HepG2 (cell line): ENCODE results near the gene NDUFS7. TPM values are rescaled to one million over a fixed set of nuclear protein-coding genes. Genes with fewer than 3 reads are reported as not detected.
A peak's percentile ranks its signal among the peaks of the same experiment; 100 is the strongest.

Experiments used
- AKAP8 ChIP-seq: sonication (generic); formaldehyde crosslinking; IDR thresholded peaks from 2 replicates; pipeline ENCODE4 v1.5.1; 2020; ENCODE audit warnings: mild to moderate bottlenecking, missing genetic modification reagents
- BATF2 ChIP-seq: sonication (generic); formaldehyde crosslinking; IDR thresholded peaks from 2 replicates; pipeline ENCODE4 v1.8.0; 2022; ENCODE audit warnings: mild to moderate bottlenecking, missing genetic modification reagents, moderate library complexity
- CHD4 ChIP-seq: fragments of 200-600 bp; sonication (generic); IDR thresholded peaks from 2 replicates; pipeline ENCODE4 v1.7.0; 2017; ENCODE audit warnings: mild to moderate bottlenecking, low read length, borderline replicate concordance
- ESRRA ChIP-seq: sonication (generic); formaldehyde crosslinking; IDR thresholded peaks from 2 replicates; pipeline ENCODE4 v1.5.1; 2020; ENCODE audit warnings: mild to moderate bottlenecking, low read depth, missing genetic modification reagents
- FOXA1 ChIP-seq, 2 experiments: fragments of 450-650 bp in 1 of 2; sonication (generic) in 1 of 2; formaldehyde crosslinking in 1 of 2; IDR thresholded peaks; 2 replicates each; pipeline versions ENCODE4 v1.4.0 to v1.6.1; 2016 to 2020; ENCODE audit warnings: missing genetic modification reagents in 1 of 2
- FOXK2 ChIP-seq: fragments of 450-650 bp; IDR thresholded peaks from 2 replicates; pipeline ENCODE4 v1.6.1; 2016
- HNRNPK ChIP-seq: fragments of 200-400 bp; formaldehyde crosslinking; IDR thresholded peaks from 2 replicates; pipeline ENCODE4 v1.6.1; 2018; ENCODE audit warnings: low read length, low read depth, moderate library complexity, mild to moderate bottlenecking; ENCODE audit not compliant: poor library complexity, severe bottlenecking
- HNRNPL ChIP-seq: fragments of 200-400 bp; formaldehyde crosslinking; IDR thresholded peaks from 2 replicates; pipeline ENCODE4 v1.6.1; 2017; ENCODE audit warnings: mild to moderate bottlenecking, low read depth, low read length
- JUNB ChIP-seq: sonication (generic); formaldehyde crosslinking; IDR thresholded peaks from 2 replicates; pipeline ENCODE4 v1.8.0; 2022; ENCODE audit warnings: missing genetic modification reagents, mild to moderate bottlenecking, borderline replicate concordance
- NR2F6 ChIP-seq, 2 experiments: IDR thresholded peaks; 2 replicates each; pipeline ENCODE4 v1.6.1; 2016; ENCODE audit warnings: antibody characterized with exemption in 1 of 2, mild to moderate bottlenecking in 1 of 2
- PHF5A ChIP-seq: IDR thresholded peaks from one replicate; pipeline ENCODE4 v1.6.1; 2018; ENCODE audit warnings: low read depth, missing genetic modification reagents; ENCODE audit not compliant: unreplicated experiment
- RBM22 ChIP-seq: fragments of 200-400 bp; formaldehyde crosslinking; optimal IDR thresholded peaks from 2 replicates; pipeline ENCODE3; 2017; ENCODE audit warnings: mild to moderate bottlenecking, low read length, moderate library complexity
- RNF2 ChIP-seq: fragments of 450-650 bp; conservative IDR thresholded peaks from 2 replicates; pipeline ENCODE4 v1.6.1; 2016; ENCODE audit warnings: low read depth
- TBX2 ChIP-seq: sonication (generic); formaldehyde crosslinking; IDR thresholded peaks from 2 replicates; pipeline ENCODE4 v1.5.0; 2020; ENCODE audit warnings: missing genetic modification reagents, mild to moderate bottlenecking, borderline replicate concordance
- ZMAT5 ChIP-seq: sonication (generic); formaldehyde crosslinking; IDR thresholded peaks from 2 replicates; pipeline ENCODE4 v1.5.0; 2020; ENCODE audit warnings: mild to moderate bottlenecking, low read depth, missing genetic modification reagents, borderline replicate concordance
- ZNF329 ChIP-seq: sonication (generic); formaldehyde crosslinking; IDR thresholded peaks from 2 replicates; pipeline ENCODE4 v1.9.0; 2021; ENCODE audit warnings: low read depth, mild to moderate bottlenecking, missing genetic modification reagents
- ZNF562 ChIP-seq: sonication (generic); formaldehyde crosslinking; IDR thresholded peaks from 2 replicates; pipeline ENCODE4 v1.8.0; 2022; ENCODE audit warnings: missing genetic modification reagents, borderline replicate concordance
- ZNF572 ChIP-seq: sonication (generic); formaldehyde crosslinking; IDR thresholded peaks from 2 replicates; pipeline ENCODE4 v1.5.1; 2020; ENCODE audit warnings: mild to moderate bottlenecking, missing genetic modification reagents
- ZNF784 ChIP-seq: sonication (generic); formaldehyde crosslinking; IDR thresholded peaks from 2 replicates; pipeline ENCODE4 v1.5.1; 2020; ENCODE audit warnings: missing genetic modification reagents, mild to moderate bottlenecking, borderline replicate concordance
- ZNF83 ChIP-seq: sonication (generic); formaldehyde crosslinking; IDR thresholded peaks from 2 replicates; pipeline ENCODE4 v1.4.0; 2020; ENCODE audit warnings: missing genetic modification reagents, mild to moderate bottlenecking, borderline replicate concordance
- ZNF850 ChIP-seq: sonication (generic); formaldehyde crosslinking; conservative IDR thresholded peaks from 2 replicates; pipeline ENCODE4 v1.9.0; 2021; ENCODE audit warnings: mild to moderate bottlenecking, missing genetic modification reagents
- ZSCAN12 ChIP-seq: sonication (generic); formaldehyde crosslinking; IDR thresholded peaks from 2 replicates; pipeline ENCODE4 v1.9.0; 2021; ENCODE audit warnings: mild to moderate bottlenecking, missing genetic modification reagents
- polyA plus RNA-seq, 8 experiments: library from polyadenylated mRNA; depleted of rRNA in 3 of 8; stranded (reverse) in 7 of 8; unstranded in 1 of 8; fragments of >200 nt; fragmentation: Illumina TruSeq in 4 of 8; extraction: Trizol in 4 of 8; gene quantifications; 2 replicates each; pipeline versions ENCODE4 v1.2.1 to v1.2.3, GENCODE V29; 2011 to 2016; ENCODE audit warnings: low read depth in 4 of 8, missing spikeins in 1 of 8, mixed read lengths in 1 of 8; ENCODE audit not compliant: insufficient read depth in 1 of 8
- total RNA-seq, 5 experiments: library from RNA; depleted of rRNA; stranded (reverse); fragments of >200 nt; fragmentation: Illumina TruSeq; extraction: Trizol; gene quantifications; 2 replicates each; pipeline ENCODE4 v1.2.3, GENCODE V29; 2016; ENCODE audit warnings: low read depth in 1 of 5
- TF ChIP-seq, protein P1 (sequence below): sonication (generic); formaldehyde crosslinking; IDR thresholded peaks from 2 replicates; pipeline ENCODE4 v1.8.1; 2023; ENCODE audit warnings: mild to moderate bottlenecking, missing genetic modification reagents
- TF ChIP-seq, protein P2 (sequence below): sonication (generic); formaldehyde crosslinking; IDR thresholded peaks from 2 replicates; pipeline ENCODE4 v1.4.0; 2020; ENCODE audit warnings: mild to moderate bottlenecking, missing genetic modification reagents

The NDUFS7 gene
- total and polyA plus RNA-seq, 2 of the 13 experiments (the other 11 are each of a cell fraction or from before 2014, with no cell fraction given) = 34.3 to 66.9 TPM

GRCh38 chr19:1373534-1374249 lies 10.0 kb upstream of the NDUFS7 start (continued):
- peak; percentile 88 for TF ChIP-seq TBX2 (CRISPR knock-in tag)
- no peak for TF ChIP-seq PHF5A (CRISPR knock-in tag)
- no peak for TF ChIP-seq ZNF572 (CRISPR knock-in tag)
- peak; percentile 83 for TF ChIP-seq ESRRA
- no peak for TF ChIP-seq ZMAT5
- TF ChIP-seq RNF2 = peak; percentile 89
- TF ChIP-seq, protein P1, sequence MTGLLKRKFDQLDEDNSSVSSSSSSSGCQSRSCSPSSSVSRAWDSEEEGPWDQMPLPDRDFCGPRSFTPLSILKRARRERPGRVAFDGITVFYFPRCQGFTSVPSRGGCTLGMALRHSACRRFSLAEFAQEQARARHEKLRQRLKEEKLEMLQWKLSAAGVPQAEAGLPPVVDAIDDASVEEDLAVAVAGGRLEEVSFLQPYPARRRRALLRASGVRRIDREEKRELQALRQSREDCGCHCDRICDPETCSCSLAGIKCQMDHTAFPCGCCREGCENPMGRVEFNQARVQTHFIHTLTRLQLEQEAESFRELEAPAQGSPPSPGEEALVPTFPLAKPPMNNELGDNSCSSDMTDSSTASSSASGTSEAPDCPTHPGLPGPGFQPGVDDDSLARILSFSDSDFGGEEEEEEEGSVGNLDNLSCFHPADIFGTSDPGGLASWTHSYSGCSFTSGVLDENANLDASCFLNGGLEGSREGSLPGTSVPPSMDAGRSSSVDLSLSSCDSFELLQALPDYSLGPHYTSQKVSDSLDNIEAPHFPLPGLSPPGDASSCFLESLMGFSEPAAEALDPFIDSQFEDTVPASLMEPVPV = no peak
- peak; percentile 58; the same call in 1 of the 2 replicates for TF ChIP-seq NR2F6 (IDR thresholded peaks at IDR 0.05)
- peak; percentile 81 for TF ChIP-seq NR2F6 (CRISPR knock-in tag; IDR thresholded peaks at IDR 0.05)
- no peak for TF ChIP-seq ZNF562 (CRISPR knock-in tag)
- 0 out of 2 replicates have a peak, but pooled peaks have one; percentile 53 for TF ChIP-seq ZSCAN12
- TF ChIP-seq CHD4 = peak; percentile 78; the same call in 1 of the 2 replicates
- TF ChIP-seq ZNF83 (CRISPR knock-in tag) = no peak
- TF ChIP-seq, protein P2, sequence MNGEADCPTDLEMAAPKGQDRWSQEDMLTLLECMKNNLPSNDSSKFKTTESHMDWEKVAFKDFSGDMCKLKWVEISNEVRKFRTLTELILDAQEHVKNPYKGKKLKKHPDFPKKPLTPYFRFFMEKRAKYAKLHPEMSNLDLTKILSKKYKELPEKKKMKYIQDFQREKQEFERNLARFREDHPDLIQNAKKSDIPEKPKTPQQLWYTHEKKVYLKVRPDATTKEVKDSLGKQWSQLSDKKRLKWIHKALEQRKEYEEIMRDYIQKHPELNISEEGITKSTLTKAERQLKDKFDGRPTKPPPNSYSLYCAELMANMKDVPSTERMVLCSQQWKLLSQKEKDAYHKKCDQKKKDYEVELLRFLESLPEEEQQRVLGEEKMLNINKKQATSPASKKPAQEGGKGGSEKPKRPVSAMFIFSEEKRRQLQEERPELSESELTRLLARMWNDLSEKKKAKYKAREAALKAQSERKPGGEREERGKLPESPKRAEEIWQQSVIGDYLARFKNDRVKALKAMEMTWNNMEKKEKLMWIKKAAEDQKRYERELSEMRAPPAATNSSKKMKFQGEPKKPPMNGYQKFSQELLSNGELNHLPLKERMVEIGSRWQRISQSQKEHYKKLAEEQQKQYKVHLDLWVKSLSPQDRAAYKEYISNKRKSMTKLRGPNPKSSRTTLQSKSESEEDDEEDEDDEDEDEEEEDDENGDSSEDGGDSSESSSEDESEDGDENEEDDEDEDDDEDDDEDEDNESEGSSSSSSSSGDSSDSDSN = peak; percentile 79
- TF ChIP-seq BATF2 (CRISPR knock-in tag) = no peak
- TF ChIP-seq FOXA1 (IDR thresholded peaks at IDR 0.05) = no peak
- TF ChIP-seq FOXA1 (CRISPR knock-in tag; IDR thresholded peaks at IDR 0.05) = 0 out of 2 replicates have a peak, but pooled peaks have one; percentile 8
- TF ChIP-seq FOXK2 = peak; percentile 62; the same call in 1 of the 2 replicates
- no peak for TF ChIP-seq JUNB
- TF ChIP-seq HNRNPK = no peak
- TF ChIP-seq ZNF329 (CRISPR knock-in tag) = no peak
- no peak for TF ChIP-seq AKAP8
- TF ChIP-seq ZNF784 = 0 out of 2 replicates have a peak, but pooled peaks have one; percentile 16
- TF ChIP-seq RBM22 = no peak
- TF ChIP-seq HNRNPL = peak; percentile 84; the same call in 1 of the 2 replicates
- TF ChIP-seq ZNF850 = no peak
